Astrocyte of the cerebellum (primary cell): Measurements from ENCODE around the gene ATG9B.
"Not testable (repeated sequence)": the region's sequence is repeated elsewhere in the genome, so short reads cannot be mapped to it uniquely, and the experiment has no call there.

Experiments used
- DNase-seq: peaks from one replicate; pipeline ENCODE4 v3.0.0-alpha.2; 2011; ENCODE audit warnings: low read depth
- H3K4me3 ChIP-seq: 2 replicates; pipeline ENCODE4 v1.5.1; 2011; ENCODE audit warnings: mild to moderate bottlenecking, low read depth, low read length, moderate library complexity
- in situ Hi-C: cut with HindIII; loops from 2 replicates; pipeline ENCODE4 v1.10.0; 2017; ENCODE audit warnings: low sequenced_read_pairs
- TF ChIP-seq, protein P1 (sequence below): IDR thresholded peaks from 2 replicates; pipeline ENCODE4 v1.5.1; 2012; ENCODE audit warnings: low read length, low read depth, moderate library complexity, mild to moderate bottlenecking; ENCODE audit errors: missing control alignments

ATG9B gene

GRCh38 chr7:151045262-151045661, 21.0 kb upstream of the ATG9B start:
- DNase-seq: no peak

GRCh38 chr7:151043959-151044358, 19.7 kb upstream of the ATG9B start:
- no peak for DNase-seq
- H3K4me3 ChIP-seq: no peak overlapping the region
- TF ChIP-seq, protein P1, sequence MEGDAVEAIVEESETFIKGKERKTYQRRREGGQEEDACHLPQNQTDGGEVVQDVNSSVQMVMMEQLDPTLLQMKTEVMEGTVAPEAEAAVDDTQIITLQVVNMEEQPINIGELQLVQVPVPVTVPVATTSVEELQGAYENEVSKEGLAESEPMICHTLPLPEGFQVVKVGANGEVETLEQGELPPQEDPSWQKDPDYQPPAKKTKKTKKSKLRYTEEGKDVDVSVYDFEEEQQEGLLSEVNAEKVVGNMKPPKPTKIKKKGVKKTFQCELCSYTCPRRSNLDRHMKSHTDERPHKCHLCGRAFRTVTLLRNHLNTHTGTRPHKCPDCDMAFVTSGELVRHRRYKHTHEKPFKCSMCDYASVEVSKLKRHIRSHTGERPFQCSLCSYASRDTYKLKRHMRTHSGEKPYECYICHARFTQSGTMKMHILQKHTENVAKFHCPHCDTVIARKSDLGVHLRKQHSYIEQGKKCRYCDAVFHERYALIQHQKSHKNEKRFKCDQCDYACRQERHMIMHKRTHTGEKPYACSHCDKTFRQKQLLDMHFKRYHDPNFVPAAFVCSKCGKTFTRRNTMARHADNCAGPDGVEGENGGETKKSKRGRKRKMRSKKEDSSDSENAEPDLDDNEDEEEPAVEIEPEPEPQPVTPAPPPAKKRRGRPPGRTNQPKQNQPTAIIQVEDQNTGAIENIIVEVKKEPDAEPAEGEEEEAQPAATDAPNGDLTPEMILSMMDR: no peak
- in situ Hi-C loops: no loop called here

More at GRCh38 chr7:151045262-151045661, 21.0 kb upstream of the ATG9B start:
- in situ Hi-C loops: no loop called here
- TF ChIP-seq, protein P1: no peak
- H3K4me3 ChIP-seq: no peak overlapping the region

DNA sequence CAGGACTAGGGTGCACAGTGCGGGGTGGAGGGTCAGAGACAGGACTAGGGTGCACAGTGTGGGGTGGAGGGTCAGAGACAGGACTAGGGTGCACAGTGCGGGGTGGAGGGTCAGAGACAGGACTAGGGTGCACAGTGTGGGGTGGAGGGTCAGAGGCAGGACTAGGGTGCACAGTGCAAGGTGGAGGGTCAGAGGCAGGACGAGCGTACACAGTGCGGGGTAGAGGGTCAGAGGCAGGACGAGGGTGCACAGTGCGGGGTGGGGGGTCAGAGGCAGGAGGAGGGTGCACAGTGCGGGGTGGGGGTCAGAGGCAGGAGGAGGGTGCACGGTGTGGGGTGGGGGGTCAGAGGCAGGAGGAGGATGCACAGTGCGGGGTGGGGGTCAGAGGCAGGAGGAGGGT, 19.2 kb upstream of the ATG9B start:
- DNase-seq, H3K4me3 ChIP-seq, in situ Hi-C loops: not testable (repeated sequence)

- in situ Hi-C loops: no loop called here
These were observed 16.5 kb upstream of the ATG9B start for GRCh38 chr7:151040616-151041375.

GRCh38 chr7:151039850-151040548, 15.7 kb upstream of the ATG9B start:
- no peak for DNase-seq
- in situ Hi-C loops: no loop called here
- no peak overlapping the region for H3K4me3 ChIP-seq
- TF ChIP-seq, protein P1: no peak

More at GRCh38 chr7:151040616-151041375, 16.5 kb upstream of the ATG9B start:
- DNase-seq: no peak
- TF ChIP-seq, protein P1: no peak
- no peak overlapping the region for H3K4me3 ChIP-seq

- H3K4me3 ChIP-seq: no peak overlapping the region
- in situ Hi-C loops: no loop called here
- TF ChIP-seq, protein P1: no peak
- DNase-seq: peak; percentile 23
These were observed 14.9 kb upstream of the ATG9B start for GRCh38 chr7:151038951-151039849.
